ENCODE data around the gene PLSCR1. TPM values are rescaled to one million over a fixed set of nuclear protein-coding genes. Genes with fewer than 3 reads are reported as not detected.

Gene PLSCR1
- total RNA-seq, 4 donors from 2014 or later: 16.6 to 42.0 (median 23.9) TPM

GRCh38 chr3:146569314-146569713, 24.9 kb upstream of the PLSCR1 start:
- Histone ChIP-seq H3K4me3 (no peak overlapping the region), H3K36me3 (no peaks in the 10 kb centered on the region), H3K4me1 (no peaks in the 10 kb centered on the region), H3K9me3 (no peaks in the 10 kb centered on the region), H3K27me3 (no peaks in the 10 kb centered on the region), H3K27ac (no peak overlapping the region)
- WGBS: 45% methylated on average over 3 of the region's 3 CpGs
- TF ChIP-seq POLR2AphosphoS5 (IDR thresholded peaks at IDR 0.05): no peak
- TF ChIP-seq EP300 (IDR thresholded peaks at IDR 0.05): no peak
- TF ChIP-seq POLR2A (IDR thresholded peaks at IDR 0.05): no peak
- no peak for TF ChIP-seq CTCF (IDR thresholded peaks at IDR 0.05)
- no peak for DNase-seq (ENCODE audit: low spot score in 2 of 2)

GRCh38 chr3:146566138-146566537, 21.7 kb upstream of the PLSCR1 start:
- no peaks in the 10 kb centered on the region for H3K27me3 ChIP-seq
- no peaks in the 10 kb centered on the region for H3K4me1 ChIP-seq
- DNase-seq (ENCODE audit: low spot score in 2 of 2): no peak
- no peaks in the 10 kb centered on the region for H3K36me3 ChIP-seq
- TF ChIP-seq POLR2A (IDR thresholded peaks at IDR 0.05): no peak
- no peak for TF ChIP-seq EP300 (IDR thresholded peaks at IDR 0.05)
- TF ChIP-seq CTCF (IDR thresholded peaks at IDR 0.05): no peak
- TF ChIP-seq POLR2AphosphoS5 (IDR thresholded peaks at IDR 0.05): no peak
- no peaks in the 10 kb centered on the region for H3K9me3 ChIP-seq
- no peak overlapping the region for H3K4me3 ChIP-seq
- H3K27ac ChIP-seq: no peak overlapping the region

- Histone ChIP-seq H3K9me3 (no peaks in the 10 kb centered on the region), H3K4me1 (no peaks in the 10 kb centered on the region), H3K27ac (no peak overlapping the region), H3K36me3 (no peaks in the 10 kb centered on the region), H3K4me3 (no peak overlapping the region), H3K27me3 (no peaks in the 10 kb centered on the region)
- TF ChIP-seq POLR2A (IDR thresholded peaks at IDR 0.05): no peak
- no peak for TF ChIP-seq POLR2AphosphoS5 (IDR thresholded peaks at IDR 0.05)
- TF ChIP-seq CTCF (IDR thresholded peaks at IDR 0.05): no peak
- no peak for TF ChIP-seq EP300 (IDR thresholded peaks at IDR 0.05)
- 89% methylated on average over 1 of the region's 1 CpG for WGBS
- DNase-seq (ENCODE audit: low spot score in 2 of 2): no peak
These were observed 17.5 kb upstream of the PLSCR1 start for GRCh38 chr3:146561879-146562278.

GRCh38 chr3:146561463-146561862, 17.1 kb upstream of the PLSCR1 start:
- H3K4me3 ChIP-seq: no peak overlapping the region
- no peak for DNase-seq (ENCODE audit: low spot score in 2 of 2)
- no peaks in the 10 kb centered on the region for H3K4me1 ChIP-seq
- H3K27me3 ChIP-seq: no peaks in the 10 kb centered on the region
- H3K9me3 ChIP-seq: no peaks in the 10 kb centered on the region
- TF ChIP-seq POLR2A (IDR thresholded peaks at IDR 0.05) (no peak), POLR2AphosphoS5 (IDR thresholded peaks at IDR 0.05) (no peak), EP300 (IDR thresholded peaks at IDR 0.05) (no peak), CTCF (IDR thresholded peaks at IDR 0.05) (no peak)
- no peaks in the 10 kb centered on the region for H3K36me3 ChIP-seq
- 92% methylated on average over 1 of the region's 1 CpG for WGBS
- no peak overlapping the region for H3K27ac ChIP-seq

- no peak for DNase-seq (ENCODE audit: low spot score in 2 of 2)
- no peaks in the 10 kb centered on the region for H3K36me3 ChIP-seq
- no peaks in the 10 kb centered on the region for H3K9me3 ChIP-seq
- no peaks in the 10 kb centered on the region for H3K27me3 ChIP-seq
- H3K4me1 ChIP-seq: no peaks in the 10 kb centered on the region
- no peak overlapping the region for H3K4me3 ChIP-seq
- no peak overlapping the region for H3K27ac ChIP-seq
- WGBS: 89% methylated on average over 2 of the region's 2 CpGs
- TF ChIP-seq POLR2AphosphoS5 (IDR thresholded peaks at IDR 0.05): no peak
- no peak for TF ChIP-seq POLR2A (IDR thresholded peaks at IDR 0.05)
- no peak for TF ChIP-seq CTCF (IDR thresholded peaks at IDR 0.05)
- no peak for TF ChIP-seq EP300 (IDR thresholded peaks at IDR 0.05)
These were observed 16.3 kb upstream of the PLSCR1 start for GRCh38 chr3:146560678-146561077.
